Right kidney (tissue), 1 donor: ENCODE measurements around the gene TASP1.
"Not testable (repeated sequence)": the region's sequence is repeated elsewhere in the genome, so short reads cannot be mapped to it uniquely, and the experiment has no call there.

Experiments
- DNase-seq: peaks from one replicate; pipeline ENCODE4 v3.0.0-alpha.2; 2016

The TASP1 gene

GRCh38 chr20:13650474-13650873 is 11.7 kb upstream of the TASP1 start:
- DNase-seq: no peak

- no peak for DNase-seq
Observed at GRCh38 chr20:13648291-13649228, 9.8 kb upstream of the TASP1 start.

DNA sequence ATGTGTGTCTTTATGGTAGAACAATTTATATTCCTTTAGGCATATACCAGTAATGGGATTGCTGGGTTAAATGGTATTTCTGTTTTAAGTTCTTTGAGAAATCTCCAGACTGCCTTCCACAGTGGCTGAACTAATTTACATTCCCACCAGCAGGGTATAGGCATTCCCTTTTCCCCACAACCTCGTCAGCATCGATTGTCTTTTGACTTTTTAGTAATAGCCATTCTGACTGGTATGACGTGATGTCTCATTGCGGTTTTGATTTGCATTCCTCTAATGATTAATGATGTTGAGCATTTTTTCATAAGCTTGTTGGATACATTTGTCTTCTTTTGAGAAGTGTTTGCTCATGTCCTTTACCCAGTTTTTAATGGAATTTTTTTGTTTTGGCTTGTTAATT is 5.3 kb upstream of the TASP1 start:
- no peak for DNase-seq

- no peak for DNase-seq
Observed at GRCh38 chr20:13639150-13639497, 392 bp upstream of the TASP1 start.

DNA sequence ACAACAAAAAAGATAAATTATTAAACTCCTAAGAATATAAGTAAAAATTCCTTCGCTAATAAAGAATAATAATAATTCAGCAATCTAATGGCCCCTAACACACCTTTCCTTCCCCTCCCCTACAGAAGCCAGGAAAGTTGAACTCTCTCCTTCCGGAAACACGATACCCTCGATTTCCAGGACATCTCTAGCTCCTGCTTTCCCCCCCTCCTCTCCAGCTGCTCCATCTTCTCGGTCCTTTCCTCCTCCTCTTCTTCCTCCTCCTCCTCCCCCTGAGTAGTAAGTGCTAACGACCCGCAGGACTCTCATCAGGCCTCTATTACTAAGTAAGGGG is 603 bp downstream of the TASP1 start:
- DNase-seq: no peak

DNA sequence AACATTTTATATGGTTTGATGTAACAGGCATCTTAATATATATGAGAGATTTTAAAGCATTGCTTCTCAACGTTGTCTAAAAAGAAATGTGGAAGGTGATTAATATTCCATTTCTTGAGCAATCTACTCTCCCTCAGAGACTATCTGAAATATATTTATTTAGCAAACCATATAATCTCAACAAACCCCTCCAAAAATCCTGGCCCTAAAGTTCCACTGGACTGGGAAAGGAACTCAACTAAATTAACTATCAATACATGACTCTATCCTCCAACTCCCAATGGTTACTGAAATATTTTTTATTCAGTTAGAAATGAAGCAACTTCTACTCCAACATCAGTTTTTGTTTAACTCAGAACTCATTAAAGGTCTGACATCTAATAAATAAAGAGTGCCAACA is 6.3 kb downstream of the TASP1 start:
- DNase-seq: no peak

- not testable (repeated sequence) for DNase-seq
Observed at GRCh38 chr20:13627525-13627924, 11.2 kb downstream of the TASP1 start.

GRCh38 chr20:13626724-13627123 is 12.0 kb downstream of the TASP1 start:
- no peak for DNase-seq

GRCh38 chr20:13625304-13625979 is 13.3 kb downstream of the TASP1 start:
- DNase-seq: no peak

DNA sequence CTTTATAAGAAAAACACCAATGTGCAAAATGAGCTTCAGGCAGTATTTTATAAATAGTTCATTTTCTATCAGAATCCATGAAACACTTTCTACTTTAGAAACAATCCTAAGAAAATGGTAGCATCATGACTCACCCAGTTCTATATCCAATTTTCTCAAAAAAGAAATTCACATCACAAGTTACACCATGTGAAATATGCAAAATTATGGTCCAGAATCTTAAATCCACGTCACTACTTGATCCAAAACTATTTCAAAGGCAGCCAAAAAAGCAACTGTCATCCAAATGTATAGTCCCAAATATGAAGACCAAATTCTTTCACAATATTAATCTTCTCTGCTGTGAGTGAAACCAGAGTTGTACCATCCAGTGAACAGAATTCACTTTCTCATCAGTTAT is 19.3 kb downstream of the TASP1 start:
- not testable (repeated sequence) for DNase-seq

- not testable (repeated sequence) for DNase-seq
Observed at GRCh38 chr20:13618456-13618855, 20.3 kb downstream of the TASP1 start.

DNA sequence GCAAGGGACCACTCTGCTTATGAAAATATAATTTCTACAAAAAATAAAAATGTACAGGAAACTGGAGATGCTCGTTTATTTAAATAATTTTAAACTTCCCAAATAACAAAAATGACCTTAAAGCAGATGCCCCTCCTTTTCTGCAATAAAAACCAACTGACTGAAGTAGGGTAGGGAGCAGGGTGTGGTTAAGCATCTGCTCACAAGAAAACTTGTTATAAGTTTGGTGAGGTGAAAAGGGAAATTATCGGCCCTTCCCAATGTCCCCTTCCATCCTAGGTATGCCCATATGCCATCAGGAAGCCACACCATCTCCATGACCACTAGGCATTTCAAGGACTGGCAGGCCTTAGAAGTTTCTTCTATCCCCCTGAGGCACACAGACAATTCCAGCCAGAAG is 21.1 kb downstream of the TASP1 start:
- DNase-seq: not testable (repeated sequence)

DNA sequence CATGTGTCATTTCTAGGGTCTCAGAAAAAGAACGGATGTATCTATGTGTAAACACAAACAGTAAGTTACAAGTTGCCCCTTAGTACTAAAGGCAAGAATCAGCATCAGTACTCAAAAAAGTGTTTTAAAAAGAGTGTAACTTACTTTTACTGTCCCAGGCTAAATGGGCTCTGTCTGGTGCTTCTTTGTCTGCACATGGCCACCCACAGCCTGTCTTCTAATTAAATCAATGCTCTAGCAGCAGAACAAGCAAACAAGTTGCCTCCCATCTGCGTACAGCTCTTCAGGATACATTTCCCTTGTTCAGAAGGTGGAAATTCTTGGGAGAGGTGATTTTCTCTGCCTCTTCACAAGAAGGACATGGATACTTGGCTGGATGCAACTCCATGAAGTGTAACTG is 22.0 kb downstream of the TASP1 start:
- DNase-seq: not testable (repeated sequence)

DNA sequence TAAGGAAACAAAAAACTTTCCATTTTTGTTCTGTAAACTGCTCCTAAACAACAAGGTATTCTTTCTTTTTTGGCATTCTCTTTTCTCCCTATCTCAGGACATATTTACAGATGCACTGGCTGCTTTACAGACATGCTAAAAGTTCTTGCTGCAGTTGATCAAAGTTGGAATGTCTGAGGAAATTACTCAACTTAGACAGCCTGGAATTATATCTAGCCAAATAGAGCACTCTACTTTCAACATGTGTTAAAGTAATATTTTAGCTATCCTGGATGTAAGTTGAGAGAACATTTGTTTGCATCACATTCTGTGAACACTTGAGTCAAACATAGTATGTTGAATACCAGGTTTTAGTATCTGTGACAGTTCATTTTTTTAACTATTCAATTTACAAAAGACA is 24.8 kb downstream of the TASP1 start:
- DNase-seq: no peak

DNA sequence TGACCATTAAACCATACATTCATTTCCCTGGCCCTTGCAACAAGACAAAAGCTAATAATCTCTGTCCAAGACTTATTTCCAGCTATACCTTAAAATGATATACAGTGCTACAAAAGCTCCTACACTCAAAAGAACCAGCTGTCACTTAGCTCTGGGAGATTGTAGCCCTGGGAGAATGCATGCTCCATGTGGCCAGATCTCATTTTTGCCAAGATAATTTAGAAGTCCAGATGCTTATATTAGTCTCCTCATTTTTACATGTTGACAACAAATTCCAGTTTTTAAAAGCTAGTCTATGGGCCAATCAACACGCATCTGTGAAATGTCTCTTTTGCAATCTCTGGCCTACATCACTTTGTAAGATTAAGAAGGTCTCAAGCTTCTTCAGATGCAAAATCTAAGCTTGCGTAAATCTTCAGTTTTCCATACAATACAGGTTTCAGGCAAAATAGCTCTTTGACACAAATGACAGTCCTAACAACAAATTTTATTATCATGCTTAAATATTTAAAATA is 27.1 kb downstream of the TASP1 start:
- DNase-seq: no peak

GRCh38 chr20:13610184-13610583 is 28.5 kb downstream of the TASP1 start:
- DNase-seq: no peak

DNA sequence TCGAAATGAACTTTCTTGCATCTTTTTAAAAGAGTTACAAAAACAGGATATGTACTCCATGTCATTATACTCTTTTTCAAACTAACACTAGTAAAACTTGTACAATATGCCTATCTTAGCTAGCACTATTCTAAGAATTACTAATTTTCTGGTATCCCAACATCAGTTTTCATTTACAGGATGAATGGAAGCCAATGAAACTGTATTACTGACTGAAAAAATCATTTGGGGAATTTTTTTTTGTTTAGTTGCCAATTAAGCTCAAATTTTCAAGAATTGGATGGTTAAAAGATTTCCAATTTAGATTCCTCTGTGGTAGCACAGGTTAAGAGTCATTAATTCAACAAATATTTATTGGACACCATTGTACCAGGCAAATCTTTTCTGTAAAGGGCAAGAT is 30.7 kb downstream of the TASP1 start:
- DNase-seq: no peak

GRCh38 chr20:13593423-13593822 is 45.3 kb downstream of the TASP1 start:
- DNase-seq: not testable (repeated sequence)

- DNase-seq: no peak
Observed at GRCh38 chr20:13588049-13588448, 50.7 kb downstream of the TASP1 start.

- DNase-seq: no peak
Observed at GRCh38 chr20:13587370-13587769, 51.4 kb downstream of the TASP1 start.

GRCh38 chr20:13586133-13586532 is 52.6 kb downstream of the TASP1 start:
- DNase-seq: no peak

DNA sequence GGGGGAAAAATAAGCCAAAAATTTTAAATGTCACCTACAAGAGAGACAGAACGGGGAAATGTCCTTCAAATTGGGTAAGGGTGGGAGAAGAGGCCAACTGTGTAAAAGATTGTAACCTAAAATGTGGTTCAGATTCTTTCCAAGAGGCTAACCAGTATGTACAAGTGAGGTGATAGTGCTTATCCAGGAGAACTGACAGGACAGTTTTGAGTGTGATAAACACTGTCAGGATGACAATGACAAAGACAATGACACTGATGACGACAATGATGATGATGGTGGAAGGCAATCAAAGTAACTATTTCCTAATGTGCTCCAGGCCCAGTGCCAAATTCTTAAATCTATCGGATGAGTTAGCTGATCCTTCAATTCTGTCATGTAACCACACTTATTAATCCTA is 57.3 kb downstream of the TASP1 start:
- no peak for DNase-seq

- no peak for DNase-seq
Observed at GRCh38 chr20:13580707-13581106, 58.0 kb downstream of the TASP1 start.

DNA sequence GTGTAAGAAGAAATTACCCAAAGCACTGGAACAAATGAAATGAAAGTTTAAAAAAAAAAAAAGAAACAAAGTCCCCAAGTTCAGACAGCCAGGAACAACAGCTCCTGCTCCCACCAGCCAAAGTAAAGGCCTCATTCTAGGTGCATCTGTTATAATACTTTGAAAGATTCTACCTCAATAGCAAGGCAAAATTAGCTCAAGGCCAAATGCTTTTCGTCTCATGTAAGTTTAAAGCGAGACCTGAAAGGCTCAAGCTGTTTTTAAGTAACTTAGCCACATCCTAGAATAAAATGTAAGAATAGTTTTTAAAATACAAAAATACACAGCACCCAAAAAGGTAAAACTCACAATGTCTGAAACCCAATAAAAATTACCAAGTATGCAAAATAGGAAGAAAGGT is 64.7 kb downstream of the TASP1 start:
- no peak for DNase-seq
